NCI-H510A treated with DMSO at 0.1 percent for 48 hours (cell line): ENCODE measurements around the gene KIRREL3.
A peak's percentile ranks its signal among the peaks of the same experiment; 100 is the strongest.

Experiments used
- DNase-seq: peaks from one replicate; lab custom pipeline; 2025; lab: John Stamatoyannopoulos, UW

KIRREL3 gene

DNA sequence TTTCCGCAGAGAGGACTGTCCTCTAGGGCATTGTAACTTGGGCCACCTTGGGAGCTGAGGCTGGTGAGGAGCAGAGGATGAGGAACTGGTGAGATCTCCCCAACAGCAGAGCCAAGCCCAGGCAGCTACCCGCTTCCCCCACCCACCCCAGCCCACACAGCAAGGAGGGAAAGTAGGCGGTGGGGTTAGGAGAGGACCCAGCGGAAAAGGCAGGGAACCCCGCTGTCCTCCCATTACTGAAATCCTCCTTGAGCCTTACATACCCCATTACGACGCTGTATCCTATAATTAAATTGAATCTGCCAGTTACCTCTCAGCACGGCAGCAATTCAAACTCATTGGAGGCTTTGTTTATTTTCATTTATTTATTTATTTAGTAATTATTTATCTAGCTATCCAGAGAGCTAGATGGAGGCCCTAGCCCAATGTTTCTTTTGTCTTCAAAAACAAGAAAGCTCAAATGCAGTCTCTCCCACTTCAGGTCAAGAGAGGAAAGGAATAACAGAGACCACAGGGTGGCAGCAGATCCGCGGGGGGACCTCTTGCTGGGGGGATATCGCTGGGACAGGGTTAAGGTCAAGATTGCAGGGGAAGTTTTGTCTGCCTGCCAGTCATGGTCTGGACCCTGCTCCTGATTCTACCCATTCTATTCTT, 427.1 kb downstream of the KIRREL3 start:
- no peak for DNase-seq

GRCh38 chr11:126570489-126570888, 430.1 kb downstream of the KIRREL3 start:
- DNase-seq: no peak

- no peak for DNase-seq
Observed at GRCh38 chr11:126567419-126567818, 433.2 kb downstream of the KIRREL3 start.

- peak; percentile 32 for DNase-seq
Observed at GRCh38 chr11:126564566-126564965, 436.0 kb downstream of the KIRREL3 start.

DNA sequence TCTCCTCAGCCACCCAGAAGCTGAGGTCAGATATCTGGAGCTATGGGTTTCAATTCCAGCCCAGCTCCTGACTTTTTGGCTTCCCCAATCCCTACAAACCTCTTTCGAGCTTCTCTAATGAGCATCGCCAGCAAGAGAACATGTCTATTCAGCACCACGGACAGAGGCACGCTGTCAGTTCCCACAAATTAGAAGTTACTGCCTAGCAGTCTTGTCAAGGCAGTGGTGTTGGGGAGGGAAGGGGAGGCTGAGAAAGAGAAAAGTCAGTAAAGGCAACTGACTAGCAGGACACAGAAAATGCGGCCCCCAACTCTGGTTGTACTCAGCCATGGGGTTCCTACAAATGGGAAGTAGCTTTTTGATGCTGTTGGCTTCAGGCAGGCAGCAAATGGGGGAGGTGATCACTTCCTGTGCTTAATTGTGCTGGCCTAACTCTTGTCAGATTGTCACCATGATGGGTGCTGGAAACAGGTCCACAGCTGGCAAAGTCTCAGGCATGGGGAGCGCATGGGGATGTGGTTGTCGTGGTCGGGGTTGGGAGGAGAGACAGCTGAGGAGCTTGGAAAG, 439.2 kb downstream of the KIRREL3 start:
- DNase-seq: no peak

GRCh38 chr11:126560221-126560620, 440.3 kb downstream of the KIRREL3 start:
- peak; percentile 45 for DNase-seq

- no peak for DNase-seq
Observed at GRCh38 chr11:126548581-126549550, 451.7 kb downstream of the KIRREL3 start.

DNA sequence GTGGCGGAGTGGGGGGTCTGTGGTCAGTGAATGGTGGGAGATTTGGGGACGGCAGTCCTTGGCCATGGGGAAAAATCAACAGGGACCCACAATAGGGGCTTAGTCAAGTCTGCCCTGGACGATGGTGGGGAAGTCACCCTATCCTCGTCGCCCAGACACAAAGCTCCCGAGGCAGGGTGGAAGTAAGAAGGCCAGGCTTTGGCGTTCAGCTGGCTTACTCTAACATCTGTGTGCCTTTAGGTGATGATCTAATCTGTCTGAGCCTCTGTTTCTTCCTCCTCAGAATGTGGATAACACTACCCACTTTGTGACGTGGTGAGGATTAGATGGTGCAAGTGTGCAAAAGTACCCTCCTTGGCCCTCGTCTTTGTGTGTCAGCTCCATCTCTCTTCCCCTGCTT, 452.9 kb downstream of the KIRREL3 start:
- no peak for DNase-seq

GRCh38 chr11:126547161-126547560, 453.4 kb downstream of the KIRREL3 start:
- DNase-seq: no peak

- DNase-seq: no peak
Observed at GRCh38 chr11:126546694-126547093, 453.9 kb downstream of the KIRREL3 start.

GRCh38 chr11:126546191-126546590, 454.4 kb downstream of the KIRREL3 start:
- no peak for DNase-seq

DNA sequence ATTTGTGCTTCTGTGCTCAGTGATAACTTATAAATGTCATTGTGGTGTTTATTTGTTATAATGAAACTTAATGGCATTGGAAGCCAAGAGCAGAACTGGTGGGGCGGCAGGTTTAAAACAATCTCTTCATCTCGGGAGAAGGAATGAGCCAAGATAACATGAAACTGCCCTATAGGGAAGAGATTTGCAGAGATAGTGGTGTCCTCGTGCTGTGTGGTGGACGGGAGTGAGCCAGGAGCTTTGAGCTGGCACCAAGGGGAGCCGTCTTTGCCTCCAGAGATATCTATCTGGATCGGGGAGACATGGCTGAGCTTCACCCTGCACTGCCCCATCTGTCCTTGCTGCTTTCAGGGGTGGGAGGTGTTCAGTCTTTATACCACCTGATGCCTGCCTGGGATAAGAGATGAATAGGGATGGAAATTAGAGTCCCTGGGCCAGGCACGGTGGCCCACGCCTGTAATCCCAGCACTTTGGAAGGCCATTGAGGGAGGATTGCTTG, 455.5 kb downstream of the KIRREL3 start:
- no peak for DNase-seq

- DNase-seq: peak; percentile 42
Observed at GRCh38 chr11:126544108-126545056, 456.2 kb downstream of the KIRREL3 start.

DNA sequence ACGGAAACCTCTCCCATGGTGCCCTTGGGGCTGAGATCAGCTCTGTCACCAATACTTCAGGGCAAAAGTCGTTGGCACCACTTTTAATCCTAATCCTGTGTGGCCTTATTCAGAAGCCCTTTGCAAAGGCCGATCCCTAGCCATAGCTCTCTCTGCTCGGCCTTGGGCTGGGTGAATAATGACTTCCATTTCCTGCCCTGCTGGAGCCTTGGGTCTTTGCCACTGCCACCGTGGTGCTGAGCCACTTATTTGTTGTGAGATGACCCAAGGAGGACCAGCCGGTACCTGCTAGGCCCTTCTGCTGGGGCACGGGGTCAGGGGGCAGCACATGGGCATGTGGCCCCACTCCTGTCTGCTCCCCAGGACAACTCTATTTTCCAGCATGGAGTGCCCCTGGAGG, 456.9 kb downstream of the KIRREL3 start:
- DNase-seq: no peak

DNA sequence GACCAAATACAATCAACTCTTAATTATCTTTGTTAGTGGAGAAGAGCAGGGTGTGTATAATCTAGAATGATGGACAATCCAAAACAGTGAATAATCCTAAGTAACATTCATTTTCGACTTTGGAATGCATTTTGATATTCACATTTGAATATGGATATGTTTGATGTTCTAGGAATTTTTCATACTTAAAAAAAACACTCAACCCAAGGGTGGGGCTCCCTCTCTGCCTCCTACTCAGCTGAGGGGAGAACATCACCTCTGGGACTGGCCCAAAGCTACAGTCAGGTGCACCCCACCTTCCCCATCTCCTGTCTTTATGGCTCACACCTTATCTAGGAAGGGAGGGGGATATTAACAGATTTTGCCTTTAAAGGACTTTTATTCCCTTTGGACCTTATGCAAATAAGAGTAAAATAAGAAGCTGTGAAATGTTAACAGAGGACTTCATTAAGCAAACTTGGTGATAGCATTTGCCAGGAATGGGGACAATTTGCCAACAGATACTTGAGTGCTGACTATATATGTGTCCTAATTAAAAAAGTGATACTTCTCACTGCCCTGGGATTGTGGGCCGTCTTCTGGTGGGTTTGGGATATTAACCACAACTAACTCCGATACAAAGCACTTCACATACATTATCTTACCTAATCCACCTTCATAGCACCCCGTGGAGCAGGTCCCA, 458.1 kb downstream of the KIRREL3 start:
- DNase-seq: no peak

GRCh38 chr11:126538071-126538470, 462.5 kb downstream of the KIRREL3 start:
- DNase-seq: peak; percentile 96

GRCh38 chr11:126537492-126537891, 463.1 kb downstream of the KIRREL3 start:
- peak; percentile 88 for DNase-seq

DNA sequence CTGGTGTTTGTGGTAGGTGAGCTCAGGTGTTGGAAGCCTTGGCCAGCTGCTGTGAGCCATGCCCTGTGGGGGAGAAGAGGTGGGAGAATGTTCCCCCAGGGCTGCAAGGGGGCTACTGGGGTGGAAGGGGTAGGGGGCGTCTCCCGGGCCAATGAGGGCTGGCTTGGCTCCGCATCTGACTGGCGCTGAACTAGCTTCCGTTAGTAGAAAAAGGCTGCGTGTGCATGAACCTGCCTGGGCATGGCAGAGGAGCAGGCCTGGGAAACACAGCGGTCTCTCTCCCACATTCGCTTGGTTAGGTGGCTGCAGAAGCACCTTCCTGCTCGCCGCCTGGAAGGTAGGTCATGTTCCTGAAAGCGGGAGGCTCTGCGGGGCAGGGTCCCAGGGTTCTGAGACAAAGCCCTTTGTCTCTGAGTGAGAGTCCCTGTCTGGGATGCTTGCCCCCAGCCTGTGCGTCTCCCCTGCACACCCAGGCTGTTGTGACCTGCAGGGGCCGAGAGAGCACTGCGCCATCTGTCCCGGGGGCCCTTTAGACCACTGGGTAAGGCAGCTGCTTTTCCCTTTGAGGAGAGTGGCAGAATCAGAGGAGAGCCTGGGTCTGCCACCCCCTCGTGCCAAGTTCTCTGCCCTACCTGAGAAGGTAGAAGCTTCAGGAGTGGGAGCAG, 466.3 kb downstream of the KIRREL3 start:
- DNase-seq: no peak

DNA sequence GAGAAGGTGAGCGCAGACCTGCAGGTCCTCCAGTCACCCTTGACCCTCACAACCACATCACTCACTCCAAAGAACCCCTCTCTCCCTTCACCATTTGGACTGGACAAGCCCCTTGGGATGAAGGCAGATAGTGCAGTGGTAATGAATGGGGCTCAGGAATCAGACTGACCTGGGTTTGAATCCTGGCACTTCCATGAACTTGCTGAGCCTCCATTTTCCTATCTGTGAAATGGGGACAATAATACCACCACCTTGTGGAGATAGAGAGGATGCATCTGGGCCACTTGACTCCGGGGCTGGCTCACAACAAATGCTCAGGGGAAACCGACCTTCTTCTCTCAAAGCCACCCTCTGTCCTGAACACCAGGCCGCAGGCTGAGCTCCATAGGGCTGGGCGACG, 467.0 kb downstream of the KIRREL3 start:
- no peak for DNase-seq

- DNase-seq: no peak
Observed at GRCh38 chr11:126530416-126530815, 470.2 kb downstream of the KIRREL3 start.
